SH-SY5Y (cell line): Measurements from ENCODE around the gene INSIG1.

Source experiments
- GATA2 ChIP-seq: IDR thresholded peaks from 2 replicates; pipeline ENCODE4 v1.6.1; 2011; ENCODE audit warnings: mild to moderate bottlenecking, low read depth, low read length
- GATA3 ChIP-seq: IDR thresholded peaks from 2 replicates; pipeline ENCODE4 v1.6.1; 2011; ENCODE audit warnings: low read depth, mild to moderate bottlenecking, low read length, moderate library complexity

DNA sequence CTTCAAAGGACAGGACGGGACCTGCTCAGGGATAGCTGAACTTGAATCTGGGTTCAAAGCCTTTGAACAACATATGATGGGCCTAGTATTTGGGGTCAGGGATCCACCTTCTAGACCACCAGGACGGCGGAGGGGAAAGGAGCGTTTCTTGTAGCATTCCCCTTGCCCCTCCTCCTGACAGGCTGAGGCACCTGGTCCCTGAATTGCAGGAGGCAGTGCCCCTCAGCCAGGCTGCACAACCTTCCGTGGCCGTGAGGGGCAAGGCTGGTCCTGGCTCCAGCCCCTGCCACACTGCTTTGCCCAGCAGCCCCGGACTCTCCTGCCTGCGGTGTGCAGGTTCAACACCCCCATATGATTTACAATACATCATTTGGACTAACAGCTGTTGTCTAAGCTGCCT lies 58.1 kb downstream of the INSIG1 start:
- TF ChIP-seq GATA2 = no peak
- no peak for TF ChIP-seq GATA3
